Fibroblast of upper back skin (primary cell): ENCODE results near the gene ZNF628.
A peak's percentile ranks its signal among the peaks of the same experiment; 100 is the strongest.

ENCODE experiments used
- DNase-seq: peaks from one replicate; pipeline ENCODE4 v3.0.0-alpha.2; 2013

The ZNF628 gene

DNA sequence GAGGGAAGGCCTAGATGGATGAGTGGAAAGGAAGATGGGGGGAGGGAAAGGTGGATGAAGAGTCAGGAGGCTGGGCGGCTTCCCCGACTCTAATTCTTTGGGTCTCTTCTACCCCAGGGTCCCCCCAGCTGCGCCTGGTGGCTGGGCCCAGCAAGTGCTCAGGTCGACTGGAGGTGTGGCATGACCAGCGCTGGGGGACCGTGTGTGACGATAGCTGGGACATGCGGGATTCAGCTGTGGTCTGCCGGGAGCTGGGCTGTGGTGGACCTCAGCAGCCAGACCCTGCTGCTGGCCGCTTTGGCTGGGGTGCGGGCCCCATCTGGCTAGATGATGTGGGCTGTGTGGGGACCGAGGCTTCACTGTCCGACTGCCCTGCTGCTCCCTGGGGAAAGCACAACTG is 21.3 kb downstream of the ZNF628 start:
- no peak for DNase-seq

DNA sequence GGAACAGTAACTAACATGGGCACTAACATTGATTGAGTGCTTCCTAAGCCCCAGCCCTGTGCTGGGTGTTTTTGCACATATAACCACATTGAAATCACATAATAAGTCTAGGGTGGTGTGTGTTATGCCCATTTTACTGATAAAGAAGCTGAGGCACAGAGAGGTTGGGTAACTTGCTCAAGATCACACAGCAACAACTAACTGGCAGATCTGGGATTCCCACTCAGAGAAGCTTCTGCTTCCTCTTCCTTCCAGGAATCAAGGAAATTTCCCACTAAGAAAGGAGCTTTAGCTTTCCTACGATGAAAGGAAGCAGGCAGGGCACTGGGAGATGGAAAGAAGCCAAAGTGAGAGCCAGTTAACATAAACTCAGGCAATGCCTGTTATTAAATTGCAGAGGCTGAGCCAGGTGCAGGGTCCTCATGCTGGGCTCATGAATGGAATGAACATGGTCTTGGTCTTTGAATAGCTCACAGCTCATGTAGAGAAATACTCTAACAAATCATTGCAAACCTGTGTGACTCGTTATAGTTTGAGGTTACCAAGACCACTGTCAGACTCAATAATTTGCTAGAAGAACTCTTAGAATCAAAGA is 21.9 kb downstream of the ZNF628 start:
- DNase-seq, result no peak

DNA sequence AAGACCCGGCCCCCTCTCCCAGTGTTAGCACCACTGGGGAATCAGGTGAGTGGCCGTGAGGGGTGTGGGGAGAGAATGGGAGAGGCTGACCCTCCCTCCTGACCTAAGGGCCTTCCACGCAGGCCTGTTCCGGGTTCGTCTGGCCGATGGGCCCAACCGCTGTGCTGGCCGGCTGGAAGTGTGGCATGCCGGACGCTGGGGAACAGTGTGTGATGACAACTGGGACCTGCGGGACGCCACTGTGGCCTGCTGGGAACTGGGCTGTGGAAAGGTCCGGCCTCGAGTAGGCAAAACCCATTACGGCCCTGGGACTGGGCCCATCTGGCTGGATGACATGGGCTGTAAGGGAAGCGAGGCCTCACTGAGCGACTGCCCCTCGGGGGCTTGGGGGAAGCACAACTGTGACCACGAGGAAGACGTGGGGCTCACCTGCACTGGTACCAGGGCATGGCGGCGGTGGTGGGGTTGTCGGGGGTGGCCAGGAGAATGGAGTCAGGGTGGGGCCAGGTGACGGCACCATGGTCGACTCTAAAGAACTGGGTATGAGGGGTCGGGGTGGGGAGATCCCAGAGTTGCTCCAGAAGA is 24.0 kb downstream of the ZNF628 start:
- DNase-seq, result no peak

- DNase-seq, result no peak
Measured at GRCh38 chr19:55502197-55502952, 26.0 kb downstream of the ZNF628 start.

DNA sequence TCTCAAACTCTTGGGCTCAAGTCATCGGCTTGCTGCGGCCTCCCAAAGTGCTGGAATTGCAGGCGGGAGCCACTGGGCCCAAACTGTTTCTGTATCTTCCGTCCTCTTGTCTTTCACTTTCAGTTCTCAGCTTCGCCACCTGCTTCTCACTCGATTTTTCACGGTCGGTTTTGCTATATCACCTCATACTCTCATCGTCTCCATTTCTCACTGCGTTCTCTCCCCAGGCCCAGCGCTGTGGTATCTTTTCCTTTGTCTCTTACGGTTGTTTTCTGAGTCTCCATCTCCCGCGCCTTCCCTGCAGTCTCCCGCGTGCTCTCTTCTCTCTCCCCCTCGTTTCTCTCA is 26.7 kb downstream of the ZNF628 start:
- DNase-seq, result no peak

DNA sequence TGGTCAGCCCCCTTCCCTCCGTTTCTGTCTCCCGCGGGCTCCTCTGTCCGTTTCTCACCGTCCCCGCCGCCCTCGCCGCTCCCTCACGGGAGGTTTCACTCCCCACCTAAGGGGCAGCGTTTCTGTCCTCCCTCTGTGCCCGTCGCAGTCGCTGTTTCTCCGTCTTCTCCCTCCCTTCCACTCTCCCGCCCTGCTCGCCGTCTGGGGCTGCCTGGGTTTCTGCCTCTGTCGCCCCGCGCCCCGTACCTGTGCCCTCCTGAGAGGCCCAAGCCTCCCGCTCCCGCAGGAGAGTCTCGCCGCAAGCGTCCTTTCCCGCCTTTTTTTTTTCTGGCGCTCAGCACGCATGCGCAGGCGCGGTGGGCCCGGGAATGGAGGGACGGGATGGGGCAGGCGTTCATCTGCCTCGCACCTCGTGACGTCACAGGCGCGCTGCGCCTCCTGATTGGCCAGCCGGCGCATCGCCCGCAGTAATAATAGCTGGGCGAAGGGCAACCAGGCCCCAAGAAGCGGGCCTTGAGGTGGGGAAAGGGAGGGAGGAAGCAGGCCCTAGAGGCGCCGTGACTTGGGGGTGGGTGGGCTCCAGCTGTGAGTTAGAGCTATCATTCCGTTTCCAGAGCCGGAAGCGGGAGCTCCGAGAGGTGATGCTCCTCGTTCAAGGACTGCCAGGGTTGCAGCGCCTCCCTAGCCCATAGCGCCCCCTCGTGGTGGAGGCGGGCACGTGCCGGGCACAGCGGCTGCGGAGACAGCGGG is 27.3 kb downstream of the ZNF628 start:
- peak; percentile 89 for DNase-seq

GRCh38 chr19:55504252-55504603 is 27.8 kb downstream of the ZNF628 start:
- DNase-seq, result no peak

DNA sequence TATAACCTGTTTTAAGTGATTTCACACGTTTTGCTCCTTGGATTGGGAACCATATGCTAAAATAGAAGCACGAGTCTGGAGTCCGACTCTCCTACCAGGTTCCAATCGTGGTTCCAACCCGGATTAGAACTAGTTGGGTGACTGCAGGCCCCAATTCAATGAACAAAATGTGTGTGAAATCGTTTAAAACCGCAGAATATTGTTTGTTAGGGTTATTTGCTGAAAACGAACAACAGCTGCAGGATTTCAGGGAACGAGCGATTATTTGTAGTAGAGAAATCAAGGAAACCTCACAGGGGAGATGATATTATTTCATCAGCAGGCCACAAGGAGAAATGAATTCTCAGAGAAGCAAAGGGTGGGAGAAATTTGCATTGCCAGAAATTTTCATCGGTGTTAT is 28.6 kb downstream of the ZNF628 start:
- DNase-seq, result no peak

GRCh38 chr19:55508120-55508519 is 31.7 kb downstream of the ZNF628 start:
- no peak for DNase-seq

DNA sequence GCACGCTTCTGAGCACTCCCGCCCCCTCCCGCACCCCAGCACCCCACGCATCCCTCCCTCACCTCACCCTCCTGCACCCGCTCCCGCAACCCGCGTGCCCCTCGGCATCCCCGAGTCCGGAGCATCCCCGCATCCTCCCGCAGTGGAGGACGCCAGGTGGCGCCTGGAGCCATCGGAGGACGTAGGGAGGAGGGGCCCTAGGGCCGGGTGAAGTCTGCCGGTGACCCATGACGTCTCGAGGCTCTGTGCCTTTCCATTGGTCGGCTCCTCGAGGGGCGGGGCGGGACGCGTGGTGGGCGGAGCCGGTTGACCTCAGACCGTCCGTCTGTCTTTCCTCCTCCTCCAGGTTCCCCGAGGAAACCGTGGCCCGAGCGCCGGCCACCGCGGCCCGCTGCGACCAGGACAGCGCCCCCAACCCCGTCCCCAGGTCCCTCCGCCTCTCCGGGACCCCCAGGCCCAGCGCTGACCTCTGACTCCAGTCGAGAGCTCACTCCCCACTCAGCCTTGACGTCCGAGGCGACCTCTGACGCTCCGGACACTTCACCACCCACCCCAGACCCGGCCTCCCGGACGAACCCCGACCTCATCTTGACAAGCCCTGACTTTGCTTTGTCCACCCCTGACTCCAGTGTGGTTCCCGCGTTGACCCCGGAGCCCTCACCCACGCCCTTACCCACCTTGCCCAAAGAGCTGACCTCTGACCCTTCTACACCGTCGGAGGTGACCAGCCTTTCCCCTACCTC is 40.6 kb downstream of the ZNF628 start:
- DNase-seq, result peak; percentile 91

- DNase-seq, result peak; percentile 69
Measured at GRCh38 chr19:55519451-55520311, 43.3 kb downstream of the ZNF628 start.

DNA sequence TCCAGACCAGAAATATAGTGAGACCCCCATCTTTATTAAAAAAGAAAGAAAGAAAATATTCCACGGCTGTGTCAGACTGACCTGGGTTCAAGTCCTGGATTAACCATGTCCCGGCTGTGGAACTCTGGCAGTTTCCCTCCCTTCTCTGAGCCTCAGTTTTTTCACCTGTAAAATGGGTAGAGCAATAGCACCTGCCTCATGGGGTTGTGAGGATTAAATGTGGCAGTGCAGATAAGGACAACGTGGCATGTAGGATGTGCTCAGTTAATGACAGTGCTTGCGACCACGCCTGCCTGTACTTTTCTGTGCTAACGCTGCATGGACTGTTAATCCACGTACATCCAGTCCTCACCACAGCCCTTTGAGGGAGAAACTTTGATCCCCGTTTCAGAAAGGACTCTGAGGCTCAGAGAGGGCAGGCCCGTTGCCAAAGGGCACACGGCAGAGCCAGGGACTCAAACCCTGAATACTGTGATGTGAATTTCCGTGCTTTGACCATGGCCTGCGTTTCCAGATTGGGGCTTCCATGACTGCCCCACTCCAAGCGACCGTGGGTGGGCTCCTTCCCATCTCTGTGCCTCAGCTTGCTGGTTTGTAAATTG is 44.4 kb downstream of the ZNF628 start:
- no peak for DNase-seq

DNA sequence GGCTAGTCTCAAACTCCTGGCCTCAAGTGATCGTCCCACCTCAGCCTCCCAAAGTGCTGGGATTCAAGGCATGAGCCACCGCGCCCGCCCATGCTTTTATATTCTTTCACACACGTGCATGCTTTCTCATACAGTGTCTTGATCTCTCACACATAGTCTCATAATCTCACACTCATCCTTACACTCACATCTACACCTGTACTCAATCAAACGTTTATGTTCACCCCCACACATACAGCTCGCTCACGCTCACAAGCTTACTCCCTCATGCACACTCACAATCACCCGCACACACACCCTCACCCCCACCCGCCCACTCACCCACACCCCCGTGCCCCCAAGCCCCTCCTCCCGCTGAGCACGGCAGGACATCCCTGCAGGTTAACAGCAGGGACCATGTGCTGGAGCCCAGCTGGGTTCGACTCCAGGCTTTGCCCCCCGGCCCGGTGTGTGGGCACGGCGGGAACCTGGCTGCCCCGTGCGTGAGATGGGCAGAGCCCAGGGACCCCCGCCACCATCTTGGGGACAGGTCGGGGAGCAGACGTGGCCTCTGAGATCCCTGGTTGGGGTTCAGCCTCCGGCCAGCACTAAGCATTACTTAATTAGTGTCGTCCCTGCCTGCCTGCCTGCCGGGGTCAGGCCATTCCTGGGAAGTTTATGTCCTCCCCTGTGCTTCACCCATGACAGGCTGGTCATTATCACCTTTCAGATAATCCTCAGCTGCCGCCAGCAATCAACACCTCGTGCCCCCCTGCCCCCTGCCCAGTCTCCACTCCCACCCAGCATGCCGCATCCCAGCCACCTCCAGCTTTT is 49.1 kb downstream of the ZNF628 start:
- no peak for DNase-seq

GRCh38 chr19:55526216-55527196 is 50.1 kb downstream of the ZNF628 start:
- DNase-seq, result peak; percentile 52

- DNase-seq, result no peak
Measured at GRCh38 chr19:55527197-55528029, 51.0 kb downstream of the ZNF628 start.

GRCh38 chr19:55528030-55528803 is 51.8 kb downstream of the ZNF628 start:
- peak; percentile 46 for DNase-seq

DNA sequence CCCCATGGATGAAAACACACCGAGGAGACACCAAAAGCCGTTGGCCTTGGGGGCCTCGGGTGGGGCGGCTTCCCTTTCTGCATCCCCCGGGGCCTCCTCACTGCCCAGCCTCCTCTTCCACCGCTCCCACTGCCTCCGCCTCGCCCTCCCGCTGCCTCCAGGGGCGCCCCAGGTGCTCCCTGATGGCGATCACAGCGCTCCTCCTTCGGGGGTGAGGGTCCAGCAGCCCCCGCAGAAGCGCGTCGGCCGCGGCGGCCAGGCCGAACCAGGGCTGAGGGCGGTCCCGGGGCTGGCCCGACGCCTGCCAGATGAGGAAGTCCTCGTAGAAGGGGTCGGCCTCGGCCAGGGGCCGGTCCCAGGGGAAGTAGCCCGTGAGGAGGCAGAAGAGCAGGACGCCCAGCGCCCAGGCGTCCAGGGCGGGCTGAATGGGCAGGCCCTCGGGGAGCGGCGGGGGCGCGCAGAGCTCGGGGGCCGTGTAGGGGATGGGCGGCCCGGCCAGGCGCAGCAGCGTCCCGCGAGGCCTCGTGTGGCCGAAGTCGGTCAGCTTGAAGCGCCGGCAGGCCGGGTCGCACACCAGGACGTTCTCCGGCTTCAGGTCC is 53.3 kb downstream of the ZNF628 start:
- no peak for DNase-seq
